Measurements from ENCODE around the gene ZNF565. TPM values are rescaled to one million over a fixed set of nuclear protein-coding genes. Genes with fewer than 3 reads are reported as not detected.

ZNF565 gene
- total and polyA plus RNA-seq, 7 donors, result 2.4 to 7.5 (median 5.3) TPM

GRCh38 chr19:36252047-36252446 is 37.6 kb upstream of the ZNF565 start:
- 72 to 79% methylated on average over 1 of the region's 1 CpG for whole genome bisulfite sequencing, 2 donors
- intact Hi-C loops (cut with DNase I), result no loop called here
- TF ChIP-seq CTCF (IDR thresholded peaks at IDR 0.05), result no peak
- TF ChIP-seq EP300 (IDR thresholded peaks at IDR 0.05), result no peak
- TF ChIP-seq POLR2AphosphoS5 (IDR thresholded peaks at IDR 0.05), result no peak
- TF ChIP-seq POLR2A (IDR thresholded peaks at IDR 0.05), result no peak
- Histone ChIP-seq H3K27me3 (peaks cover 0 to 8% (median 0%) of the 10 kb centered on the region in 3 donors), H3K4me3 (no peak overlapping the region), H3K4me1 (peaks cover 0 to 5% (median under 1%) of the 10 kb centered on the region in 4 donors), H3K36me3 (no peaks in the 10 kb centered on the region), H3K9me3 (peaks cover 0 to 2% (median 0%) of the 10 kb centered on the region in 4 donors), H3K27ac (no peak overlapping the region)
- no peak for DNase-seq

DNA sequence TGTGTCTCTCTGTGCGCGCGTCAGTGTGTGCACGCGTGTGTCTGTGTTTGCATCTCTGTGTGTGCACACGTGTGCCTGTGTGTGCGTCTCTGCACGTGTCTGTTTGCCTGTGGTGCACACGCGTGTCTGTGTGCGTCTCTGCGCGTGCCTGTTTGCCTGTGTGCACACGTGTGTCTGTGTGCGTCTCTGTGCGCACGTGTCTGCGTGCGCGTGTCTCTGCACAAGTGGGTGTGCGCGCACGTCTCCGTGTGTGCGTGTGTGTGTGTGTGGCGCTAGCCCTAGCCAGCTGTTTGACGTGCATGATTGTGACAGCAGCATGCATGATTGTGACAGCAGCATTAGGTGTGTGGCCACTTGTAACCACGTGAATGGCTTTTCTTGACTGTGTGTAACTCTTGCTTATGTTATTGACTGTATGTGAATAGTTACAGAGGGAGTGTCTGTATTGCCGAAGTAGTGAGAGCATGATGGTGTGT is 31.6 kb upstream of the ZNF565 start:
- no peak overlapping the region for H3K27ac ChIP-seq
- WGBS, 2 donors, result 31 to 53% methylated on average over 29 of the region's 29 CpGs
- peaks cover 0 to 28% (median 0%) of the 10 kb centered on the region in 3 donors for H3K27me3 ChIP-seq
- H3K4me3 ChIP-seq, result peak overlapping the region; percentile 18 to 51 (median 39)
- no peaks in the 10 kb centered on the region for H3K36me3 ChIP-seq
- intact Hi-C loops (cut with DNase I), result no loop called here
- TF ChIP-seq POLR2AphosphoS5 (IDR thresholded peaks at IDR 0.05) (no peak), POLR2A (IDR thresholded peaks at IDR 0.05) (no peak), CTCF (IDR thresholded peaks at IDR 0.05) (no peak), EP300 (IDR thresholded peaks at IDR 0.05) (no peak)
- peaks cover 0 to 17% (median 13%) of the 10 kb centered on the region in 4 donors for H3K4me1 ChIP-seq
- no peak for DNase-seq
- peaks cover 0 to 12% (median 0%) of the 10 kb centered on the region in 4 donors for H3K9me3 ChIP-seq

GRCh38 chr19:36245210-36246005 is 30.9 kb upstream of the ZNF565 start:
- no peaks in the 10 kb centered on the region for H3K36me3 ChIP-seq
- no peak overlapping the region for H3K27ac ChIP-seq
- H3K27me3 ChIP-seq, result peaks cover 0 to 28% (median 0%) of the 10 kb centered on the region in 3 donors
- H3K9me3 ChIP-seq, result peaks cover 0 to 12% (median 0%) of the 10 kb centered on the region in 4 donors
- no peak for TF ChIP-seq CTCF (IDR thresholded peaks at IDR 0.05)
- TF ChIP-seq POLR2AphosphoS5 (IDR thresholded peaks at IDR 0.05), result no peak
- TF ChIP-seq EP300 (IDR thresholded peaks at IDR 0.05), result no peak
- TF ChIP-seq POLR2A (IDR thresholded peaks at IDR 0.05), result no peak
- no peak for DNase-seq
- H3K4me3 ChIP-seq, result peak overlapping the region; percentile 18 to 51 (median 39)
- intact Hi-C loops (cut with DNase I), result no loop called here
- 8 to 35% methylated on average over 63 of the region's 63 CpGs for WGBS, 2 donors
- H3K4me1 ChIP-seq, result peaks cover 0 to 17% (median 13%) of the 10 kb centered on the region in 4 donors

DNA sequence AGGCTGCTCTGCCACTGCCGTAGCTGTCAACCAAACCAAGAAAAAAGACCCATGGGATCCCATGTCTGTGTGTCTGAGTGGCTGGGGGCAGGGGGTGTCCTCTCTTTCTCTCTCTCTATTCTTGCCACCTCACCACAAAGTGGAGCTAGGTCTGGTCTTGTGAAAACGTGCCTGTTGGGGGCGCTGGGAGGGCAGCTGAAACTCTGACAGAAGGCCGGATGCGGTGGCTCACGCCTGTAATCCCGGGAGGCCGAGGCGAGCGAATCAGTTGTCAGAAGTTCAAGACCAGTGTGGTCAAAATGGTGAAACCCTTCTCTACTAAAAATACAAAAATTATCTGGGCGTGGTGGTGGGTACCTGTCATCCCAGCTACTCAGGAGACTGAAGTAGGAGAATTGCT is 29.6 kb upstream of the ZNF565 start:
- H3K4me3 ChIP-seq, result no peak overlapping the region
- H3K36me3 ChIP-seq, result peaks cover 0 to 13% (median 0%) of the 10 kb centered on the region in 4 donors
- intact Hi-C loops (cut with DNase I), result no loop called here
- no peak for DNase-seq
- H3K4me1 ChIP-seq, result peaks cover 0 to 17% (median 13%) of the 10 kb centered on the region in 4 donors
- peaks cover 0 to 28% (median 0%) of the 10 kb centered on the region in 3 donors for H3K27me3 ChIP-seq
- 74 to 93% methylated on average over 11 of the region's 11 CpGs for WGBS, 2 donors
- H3K9me3 ChIP-seq, result peaks cover 0 to 17% (median 0%) of the 10 kb centered on the region in 4 donors
- no peak for TF ChIP-seq POLR2AphosphoS5 (IDR thresholded peaks at IDR 0.05)
- TF ChIP-seq POLR2A (IDR thresholded peaks at IDR 0.05), result no peak
- TF ChIP-seq EP300 (IDR thresholded peaks at IDR 0.05), result no peak
- no peak for TF ChIP-seq CTCF (IDR thresholded peaks at IDR 0.05)
- no peak overlapping the region for H3K27ac ChIP-seq

All from sigmoid colon (tissue), 7 donors.